Erythroblast (primary cell): ENCODE measurements around the gene AGMO.

Experiments
- GATA1 ChIP-seq: IDR thresholded peaks from 2 replicates; pipeline ENCODE4 v1.6.1; 2011; ENCODE audit warnings: low read depth, mild to moderate bottlenecking, control low read depth, low read length, moderate library complexity
- POLR2A ChIP-seq: IDR thresholded peaks from 2 replicates; pipeline ENCODE4 v1.6.1; 2011; ENCODE audit warnings: mild to moderate bottlenecking, low read length

DNA sequence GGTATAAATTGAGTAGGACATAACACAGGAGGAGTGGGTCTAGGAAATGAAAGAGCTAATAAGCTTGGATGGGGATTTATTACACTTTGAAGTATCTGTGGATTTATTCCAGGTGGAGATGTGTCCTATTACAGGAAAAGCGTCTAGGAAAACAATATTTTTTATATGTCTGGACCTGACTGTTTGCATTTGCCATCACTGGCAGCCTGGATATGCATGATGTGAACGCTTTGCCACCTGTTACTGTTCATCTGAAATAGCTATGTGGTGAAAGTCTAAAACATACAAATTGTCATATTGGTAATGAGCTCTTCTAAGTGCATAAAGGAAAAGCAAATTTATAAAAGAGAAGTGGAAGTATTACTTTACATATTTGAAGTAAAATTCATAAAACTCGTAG is 31.6 kb upstream of the AGMO start:
- no peak for TF ChIP-seq POLR2A
- TF ChIP-seq GATA1 = no peak
